Measurements from ENCODE around the gene KCTD19. TPM values are rescaled to one million over a fixed set of nuclear protein-coding genes. Genes with fewer than 3 reads are reported as not detected.

KCTD19 gene
- total and polyA plus RNA-seq, 4 donors: 0.50 to 2.7 (median 1.6) TPM

DNA sequence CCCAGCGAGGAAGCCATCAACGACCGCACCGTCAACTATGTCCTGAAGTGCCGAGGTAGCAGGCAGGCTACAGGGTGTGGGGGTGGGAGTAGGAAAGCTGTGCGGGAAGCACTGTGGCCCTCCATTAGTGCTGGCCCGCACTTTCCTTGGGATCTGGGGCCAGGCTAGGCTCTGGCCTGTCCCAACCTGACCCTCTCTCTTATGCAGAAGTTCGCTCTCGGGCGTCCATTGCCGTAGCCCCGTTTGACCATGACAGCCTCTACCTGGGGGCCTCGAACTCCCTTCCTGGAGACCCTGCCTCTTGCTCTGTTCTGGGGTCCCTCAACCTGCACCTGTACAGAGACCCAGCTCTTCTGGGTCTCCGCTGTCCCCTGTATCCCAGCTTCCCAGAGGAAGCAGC is 38.6 kb downstream of the KCTD19 start:
- H3K27me3 ChIP-seq (ENCODE audit: control insufficient read depth, insufficient read depth, low read length): no peaks in the 10 kb centered on the region
- no peak overlapping the region for H3K27ac ChIP-seq (ENCODE audit: low read depth, low read length)
- peaks cover 7% of the 10 kb centered on the region for H3K4me1 ChIP-seq (ENCODE audit: control insufficient read depth, insufficient read depth, low read length)
- WGBS (ENCODE audit: insufficient coverage): 93% methylated on average over 13 of the region's 14 CpGs
- H3K9me3 ChIP-seq (ENCODE audit: control insufficient read depth, insufficient read depth, low read length): no peaks in the 10 kb centered on the region
- no peak for DNase-seq (ENCODE audit: low read depth in 4 of 6, low spot score in 6 of 6)
- H3K36me3 ChIP-seq (ENCODE audit: control insufficient read depth, insufficient read depth, low read length): peaks cover 26% of the 10 kb centered on the region
- no peak overlapping the region for H3K4me3 ChIP-seq (ENCODE audit: low read depth, low read length)

DNA sequence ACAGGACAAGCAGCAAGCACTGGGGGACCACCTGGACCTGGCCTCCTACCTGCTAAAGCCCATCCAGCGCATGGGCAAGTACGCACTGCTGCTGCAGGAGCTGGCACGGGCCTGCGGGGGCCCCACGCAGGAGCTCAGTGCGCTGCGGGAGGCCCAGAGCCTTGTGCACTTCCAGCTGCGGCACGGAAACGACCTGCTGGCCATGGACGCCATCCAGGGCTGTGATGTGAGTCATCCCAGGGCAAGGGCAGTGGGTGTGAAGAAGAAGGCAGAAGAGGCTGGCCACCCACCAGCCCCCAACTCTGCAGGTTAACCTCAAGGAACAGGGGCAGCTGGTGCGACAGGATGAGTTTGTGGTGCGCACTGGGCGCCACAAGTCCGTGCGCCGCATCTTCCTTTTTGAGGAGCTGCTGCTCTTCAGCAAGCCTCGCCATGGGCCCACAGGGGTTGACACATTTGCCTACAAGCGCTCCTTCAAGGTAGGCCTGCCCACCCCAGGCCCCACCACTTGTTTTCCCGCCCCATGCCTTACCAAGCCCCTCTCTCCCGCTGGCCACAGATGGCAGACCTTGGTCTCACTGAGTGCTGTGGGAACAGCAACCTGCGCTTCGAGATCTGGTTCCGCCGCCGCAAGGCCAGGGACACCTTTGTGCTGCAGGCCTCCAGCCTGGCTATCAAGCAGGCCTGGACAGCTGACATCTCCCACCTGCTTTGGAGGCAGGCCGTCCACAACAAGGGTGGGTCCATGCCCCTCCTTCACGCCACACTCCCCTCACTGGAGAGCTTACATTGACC is 39.9 kb downstream of the KCTD19 start:
- WGBS (ENCODE audit: insufficient coverage): 92% methylated on average over 28 of the region's 28 CpGs
- H3K4me3 ChIP-seq (ENCODE audit: low read depth, low read length): no peak overlapping the region
- no peaks in the 10 kb centered on the region for H3K9me3 ChIP-seq (ENCODE audit: control insufficient read depth, insufficient read depth, low read length)
- peaks cover 29% of the 10 kb centered on the region for H3K36me3 ChIP-seq (ENCODE audit: control insufficient read depth, insufficient read depth, low read length)
- H3K27ac ChIP-seq (ENCODE audit: low read depth, low read length): no peak overlapping the region
- H3K27me3 ChIP-seq (ENCODE audit: control insufficient read depth, insufficient read depth, low read length): no peaks in the 10 kb centered on the region
- H3K4me1 ChIP-seq (ENCODE audit: control insufficient read depth, insufficient read depth, low read length): peaks cover 7% of the 10 kb centered on the region
- no peak for DNase-seq (ENCODE audit: low read depth in 4 of 6, low spot score in 6 of 6)

DNA sequence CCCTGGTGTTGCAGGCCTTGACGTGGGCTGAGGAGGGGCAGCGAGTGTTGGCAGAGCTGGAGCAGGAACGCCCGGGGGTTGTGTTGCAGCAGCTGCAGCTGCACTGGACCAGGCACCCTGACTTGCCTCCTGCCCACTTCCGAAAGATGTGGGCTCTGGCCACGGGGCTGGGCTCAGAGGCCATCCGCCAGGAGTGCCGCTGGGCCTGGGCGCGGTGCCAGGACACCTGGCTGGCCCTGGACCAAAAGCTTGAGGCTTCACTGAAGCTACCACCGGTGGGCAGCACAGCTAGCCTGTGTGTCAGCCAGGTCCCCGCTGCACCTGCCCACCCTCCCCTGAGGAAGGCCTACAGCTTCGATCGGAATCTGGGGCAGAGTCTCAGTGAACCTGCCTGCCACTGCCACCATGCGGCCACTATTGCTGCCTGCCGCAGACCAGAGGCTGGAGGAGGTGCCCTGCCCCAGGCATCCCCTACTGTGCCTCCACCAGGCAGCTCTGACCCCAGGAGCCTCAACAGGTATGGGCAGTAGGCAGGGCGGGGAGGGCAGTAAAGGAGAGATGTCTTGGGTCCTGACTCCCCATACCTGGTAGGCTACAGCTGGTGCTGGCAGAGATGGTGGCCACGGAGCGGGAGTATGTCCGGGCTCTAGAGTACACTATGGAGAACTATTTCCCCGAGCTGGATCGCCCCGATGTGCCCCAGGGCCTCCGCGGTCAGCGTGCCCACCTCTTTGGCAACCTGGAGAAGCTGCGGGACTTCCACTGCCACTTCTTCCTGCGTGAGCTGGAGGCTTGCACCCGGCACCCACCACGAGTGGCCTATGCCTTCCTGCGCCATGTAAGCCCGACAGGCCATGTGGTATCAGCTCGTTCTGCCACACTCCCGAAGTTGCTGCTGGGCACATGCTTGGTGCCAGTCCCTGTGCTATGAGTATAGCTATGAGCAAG is 41.6 kb downstream of the KCTD19 start:
- H3K9me3 ChIP-seq (ENCODE audit: control insufficient read depth, insufficient read depth, low read length): no peaks in the 10 kb centered on the region
- peaks cover 7% of the 10 kb centered on the region for H3K4me1 ChIP-seq (ENCODE audit: control insufficient read depth, insufficient read depth, low read length)
- peaks cover 29% of the 10 kb centered on the region for H3K36me3 ChIP-seq (ENCODE audit: control insufficient read depth, insufficient read depth, low read length)
- H3K4me3 ChIP-seq (ENCODE audit: low read depth, low read length): no peak overlapping the region
- H3K27ac ChIP-seq (ENCODE audit: low read depth, low read length): no peak overlapping the region
- WGBS (ENCODE audit: insufficient coverage): 71% methylated on average over 34 of the region's 34 CpGs
- peak in 2 of 6 donors; percentile 22 to 47 for DNase-seq (ENCODE audit: low read depth in 4 of 6, low spot score in 6 of 6)
- H3K27me3 ChIP-seq (ENCODE audit: control insufficient read depth, insufficient read depth, low read length): no peaks in the 10 kb centered on the region

DNA sequence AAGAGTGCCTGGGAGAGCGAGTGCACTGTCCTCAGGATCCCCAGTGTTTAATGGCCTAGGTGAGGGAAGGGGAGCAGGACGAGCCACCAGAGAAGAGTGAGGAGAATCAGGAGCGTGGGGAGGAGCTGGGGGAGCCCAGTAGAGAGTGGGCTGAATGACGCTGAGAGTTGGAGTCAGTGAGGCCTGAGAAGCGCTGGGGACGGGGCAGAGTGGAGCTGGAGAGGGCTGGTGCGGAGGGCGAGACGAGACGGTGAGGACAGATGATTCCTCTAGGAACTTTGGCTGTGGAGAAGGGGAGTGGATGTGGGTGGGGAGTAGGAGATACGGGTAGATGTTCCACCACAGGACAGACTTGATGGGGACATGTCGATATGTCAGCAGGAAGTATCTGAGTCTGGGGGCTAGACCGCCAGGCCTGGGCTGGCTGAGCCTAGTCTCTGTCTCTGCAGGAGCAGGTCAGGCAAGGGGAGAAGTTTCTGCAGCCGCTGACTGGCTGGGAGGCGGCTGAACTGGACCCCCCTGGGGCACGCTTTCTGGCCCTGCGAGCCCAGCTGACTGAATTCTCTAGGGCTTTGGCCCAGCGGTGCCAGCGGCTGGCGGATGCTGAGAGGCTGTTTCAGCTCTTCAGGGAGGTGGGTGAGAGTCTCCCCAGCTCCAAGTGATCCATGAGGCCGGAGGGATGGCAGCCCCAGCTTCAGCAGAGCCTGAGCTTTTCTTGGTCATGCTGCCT is 42.5 kb downstream of the KCTD19 start:
- Histone ChIP-seq H3K27ac (ENCODE audit: low read depth, low read length) (no peak overlapping the region), H3K4me1 (ENCODE audit: control insufficient read depth, insufficient read depth, low read length) (peaks cover 7% of the 10 kb centered on the region), H3K4me3 (ENCODE audit: low read depth, low read length) (no peak overlapping the region), H3K36me3 (ENCODE audit: control insufficient read depth, insufficient read depth, low read length) (peaks cover 29% of the 10 kb centered on the region), H3K27me3 (ENCODE audit: control insufficient read depth, insufficient read depth, low read length) (no peaks in the 10 kb centered on the region), H3K9me3 (ENCODE audit: control insufficient read depth, insufficient read depth, low read length) (no peaks in the 10 kb centered on the region)
- WGBS (ENCODE audit: insufficient coverage): 92% methylated on average over 21 of the region's 21 CpGs
- no peak for DNase-seq (ENCODE audit: low read depth in 4 of 6, low spot score in 6 of 6)

DNA sequence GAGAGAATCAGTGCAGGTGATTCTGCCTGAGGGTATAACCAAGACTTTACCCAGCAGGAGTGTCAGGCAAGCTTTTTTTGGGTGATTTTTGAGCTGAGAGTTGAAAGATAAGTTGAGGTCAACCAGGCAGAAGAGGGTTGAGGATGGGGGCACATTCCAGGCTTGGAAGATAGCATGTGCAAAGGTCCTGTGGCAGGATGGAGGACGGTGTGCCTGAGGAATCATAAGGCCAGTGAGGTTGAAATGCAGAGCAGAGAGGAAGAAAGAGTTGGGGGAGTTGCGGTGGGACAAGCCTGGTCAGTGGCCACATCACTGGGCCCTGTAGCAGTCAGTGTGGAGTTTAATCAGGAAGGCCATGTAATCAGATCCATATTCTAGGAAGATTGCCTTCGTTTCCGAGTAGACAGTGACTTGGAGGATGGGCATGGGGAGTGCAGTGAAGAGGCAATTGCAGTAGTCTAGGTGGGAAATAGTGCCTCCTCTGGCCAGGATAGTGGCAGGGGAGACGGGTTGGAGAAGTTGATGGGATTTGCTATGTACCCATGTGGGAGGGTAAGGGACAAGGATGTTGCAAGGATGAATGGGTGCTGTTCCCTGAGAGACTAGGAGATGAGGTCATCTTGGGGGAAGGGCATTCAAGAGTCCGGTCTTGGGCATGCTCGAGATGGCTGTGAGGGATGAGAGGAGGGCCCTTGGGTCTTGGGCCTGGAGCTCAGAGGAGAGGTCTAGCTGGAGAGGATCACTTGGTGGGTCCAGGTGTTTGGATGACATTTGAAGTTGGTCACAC is 43.3 kb downstream of the KCTD19 start:
- H3K36me3 ChIP-seq (ENCODE audit: control insufficient read depth, insufficient read depth, low read length): peaks cover 28% of the 10 kb centered on the region
- 87% methylated on average over 7 of the region's 7 CpGs for WGBS (ENCODE audit: insufficient coverage)
- H3K9me3 ChIP-seq (ENCODE audit: control insufficient read depth, insufficient read depth, low read length): no peaks in the 10 kb centered on the region
- H3K27ac ChIP-seq (ENCODE audit: low read depth, low read length): no peak overlapping the region
- peaks cover 13% of the 10 kb centered on the region for H3K4me1 ChIP-seq (ENCODE audit: control insufficient read depth, insufficient read depth, low read length)
- peaks cover 5% of the 10 kb centered on the region for H3K27me3 ChIP-seq (ENCODE audit: control insufficient read depth, insufficient read depth, low read length)
- no peak overlapping the region for H3K4me3 ChIP-seq (ENCODE audit: low read depth, low read length)
- no peak for DNase-seq (ENCODE audit: low read depth in 4 of 6, low spot score in 6 of 6)

DNA sequence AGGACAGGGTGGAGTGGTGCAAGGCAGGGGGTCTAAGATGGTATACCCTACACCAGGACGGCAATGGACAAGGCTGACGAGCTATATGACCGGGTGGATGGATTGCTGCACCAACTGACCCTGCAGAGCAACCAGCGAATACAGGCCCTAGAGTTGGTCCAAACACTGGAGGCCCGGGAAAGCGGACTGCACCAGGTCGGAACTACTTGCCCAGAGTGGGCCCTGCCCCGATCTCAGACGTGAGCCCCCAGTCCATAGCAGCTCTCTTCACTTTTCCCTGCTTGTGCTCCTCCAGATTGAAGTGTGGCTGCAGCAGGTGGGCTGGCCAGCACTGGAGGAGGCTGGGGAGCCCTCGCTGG is 44.1 kb downstream of the KCTD19 start:
- Histone ChIP-seq H3K27me3 (ENCODE audit: control insufficient read depth, insufficient read depth, low read length) (peaks cover 5% of the 10 kb centered on the region), H3K4me3 (ENCODE audit: low read depth, low read length) (no peak overlapping the region), H3K4me1 (ENCODE audit: control insufficient read depth, insufficient read depth, low read length) (peaks cover 13% of the 10 kb centered on the region), H3K36me3 (ENCODE audit: control insufficient read depth, insufficient read depth, low read length) (peaks cover 24% of the 10 kb centered on the region), H3K9me3 (ENCODE audit: control insufficient read depth, insufficient read depth, low read length) (no peaks in the 10 kb centered on the region), H3K27ac (ENCODE audit: low read depth, low read length) (no peak overlapping the region)
- DNase-seq (ENCODE audit: low read depth in 4 of 6, low spot score in 6 of 6): no peak
- 98% methylated on average over 10 of the region's 10 CpGs for WGBS (ENCODE audit: insufficient coverage)

DNA sequence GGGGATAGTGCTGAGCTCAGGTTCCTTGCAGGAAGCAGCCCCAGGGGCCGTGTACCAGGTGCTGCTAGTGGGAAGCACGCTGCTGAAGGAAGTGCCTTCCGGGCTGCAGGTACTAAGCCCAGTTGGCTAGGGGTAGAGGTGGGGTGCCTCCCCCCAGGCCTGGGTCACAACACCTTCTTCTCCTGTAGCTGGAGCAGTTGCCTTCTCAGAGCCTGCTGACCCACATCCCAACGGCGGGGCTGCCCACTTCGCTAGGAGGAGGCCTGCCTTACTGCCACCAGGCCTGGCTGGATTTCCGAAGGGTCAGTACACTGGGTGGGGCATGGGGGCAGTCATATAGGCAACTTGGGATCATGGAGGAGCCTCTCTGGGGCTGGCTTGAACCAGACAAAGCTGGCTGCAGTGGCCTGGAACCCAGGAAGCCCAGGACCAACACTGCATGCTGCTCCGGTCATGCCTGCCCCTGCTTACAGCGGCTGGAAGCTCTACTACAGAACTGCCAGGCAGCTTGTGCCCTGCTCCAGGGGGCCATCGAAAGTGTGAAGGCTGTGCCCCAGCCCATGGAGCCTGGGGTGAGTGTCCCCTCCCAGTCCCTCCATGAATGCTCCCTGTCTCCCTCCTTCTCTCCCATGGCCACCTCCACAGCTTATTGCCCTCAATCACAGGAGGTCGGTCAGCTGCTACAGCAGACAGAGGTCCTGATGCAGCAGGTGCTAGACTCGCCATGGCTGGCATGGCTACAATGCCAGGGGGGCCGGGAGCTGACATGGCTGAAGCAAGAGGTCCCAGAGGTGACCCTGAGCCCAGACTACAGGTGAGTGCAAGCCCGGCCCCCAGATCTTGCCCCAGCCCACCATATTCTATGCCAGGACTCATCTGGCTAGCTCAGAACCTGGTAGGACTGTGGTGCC is 44.8 kb downstream of the KCTD19 start:
- Histone ChIP-seq H3K36me3 (ENCODE audit: control insufficient read depth, insufficient read depth, low read length) (peaks cover 21% of the 10 kb centered on the region), H3K27me3 (ENCODE audit: control insufficient read depth, insufficient read depth, low read length) (peaks cover 5% of the 10 kb centered on the region), H3K27ac (ENCODE audit: low read depth, low read length) (no peak overlapping the region), H3K4me1 (ENCODE audit: control insufficient read depth, insufficient read depth, low read length) (peaks cover 13% of the 10 kb centered on the region), H3K4me3 (ENCODE audit: low read depth, low read length) (no peak overlapping the region), H3K9me3 (ENCODE audit: control insufficient read depth, insufficient read depth, low read length) (no peaks in the 10 kb centered on the region)
- 95% methylated on average over 12 of the region's 14 CpGs for WGBS (ENCODE audit: insufficient coverage)
- DNase-seq (ENCODE audit: low read depth in 4 of 6, low spot score in 6 of 6): no peak

DNA sequence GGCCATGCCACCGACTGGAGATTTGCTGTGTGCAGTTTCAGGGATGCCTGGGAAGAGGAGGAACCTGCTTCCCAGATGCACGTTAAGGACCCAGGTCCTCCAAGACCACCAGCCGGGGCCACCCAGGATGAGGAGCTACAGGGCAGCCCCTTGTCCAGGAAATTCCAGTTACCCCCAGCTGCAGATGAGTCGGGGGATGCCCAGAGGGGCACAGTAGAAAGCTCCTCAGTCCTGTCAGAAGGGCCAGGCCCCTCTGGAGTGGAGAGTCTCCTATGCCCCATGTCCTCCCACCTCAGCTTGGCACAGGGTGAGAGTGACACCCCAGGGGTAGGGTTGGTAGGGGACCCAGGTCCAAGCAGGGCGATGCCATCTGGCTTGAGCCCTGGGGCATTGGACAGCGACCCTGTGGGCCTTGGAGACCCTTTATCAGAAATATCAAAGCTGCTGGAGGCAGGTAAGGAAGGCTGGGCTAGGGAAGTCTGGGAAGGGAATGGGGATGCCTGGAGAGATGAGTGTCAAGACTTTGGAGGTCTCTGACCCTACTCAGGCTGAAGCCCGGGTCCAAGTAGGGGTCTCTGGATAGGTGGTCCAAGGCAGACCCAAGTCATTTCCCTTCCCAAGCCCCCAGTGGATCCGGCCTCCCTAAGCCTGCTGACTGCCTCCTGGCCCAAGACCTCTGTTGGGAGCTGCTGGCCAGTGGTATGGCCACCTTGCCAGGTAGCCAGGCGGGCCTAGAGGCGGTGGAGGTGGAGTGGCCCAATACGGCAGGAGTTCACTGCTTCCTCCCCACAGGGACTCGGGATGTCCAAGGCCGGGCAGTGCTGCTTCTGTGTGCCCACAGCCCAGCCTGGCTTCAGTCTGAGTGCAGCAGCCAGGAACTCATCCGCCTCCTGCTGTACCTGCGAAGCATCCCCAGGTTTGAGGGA is 46.2 kb downstream of the KCTD19 start:
- 93% methylated on average over 13 of the region's 15 CpGs for WGBS (ENCODE audit: insufficient coverage)
- H3K4me3 ChIP-seq (ENCODE audit: low read depth, low read length): no peak overlapping the region

More for the DNA sequence above, 46.2 kb downstream of the KCTD19 start:
- DNase-seq (ENCODE audit: low read depth in 4 of 6, low spot score in 6 of 6): no peak
- peaks cover 5% of the 10 kb centered on the region for H3K27me3 ChIP-seq (ENCODE audit: control insufficient read depth, insufficient read depth, low read length)
- H3K27ac ChIP-seq (ENCODE audit: low read depth, low read length): no peak overlapping the region
- no peaks in the 10 kb centered on the region for H3K9me3 ChIP-seq (ENCODE audit: control insufficient read depth, insufficient read depth, low read length)
- H3K36me3 ChIP-seq (ENCODE audit: control insufficient read depth, insufficient read depth, low read length): peaks cover 11% of the 10 kb centered on the region
- H3K4me1 ChIP-seq (ENCODE audit: control insufficient read depth, insufficient read depth, low read length): peaks cover 13% of the 10 kb centered on the region
